Lower leg skin (tissue), 4 donors: ENCODE data around the gene CD34. TPM values are rescaled to one million over a fixed set of nuclear protein-coding genes. Genes with fewer than 3 reads are reported as not detected.
"Not testable (repeated sequence)": the region's sequence is repeated elsewhere in the genome, so short reads cannot be mapped to it uniquely, and the experiment has no call there.

Experiments
- DNase-seq, 2 donors: peaks; one replicate each; pipeline ENCODE4 v3.0.0-alpha.2; 2019; ENCODE audit warnings: low spot score in 2 of 2
- H3K4me3 ChIP-seq: fragments of 200-600 bp; sonication (generic); 2 replicates; pipeline ENCODE4 v1.5.1; 2017; ENCODE audit warnings: mild to moderate bottlenecking, low read depth; ENCODE audit not compliant: poor library complexity, severe bottlenecking
- POLR2A ChIP-seq, 2 donors: fragments of 450-650 bp; IDR thresholded peaks; one replicate each; pipeline ENCODE4 v1.6.1; 2016 to 2017; ENCODE audit warnings: antibody characterized with exemption in 2 of 2, mild to moderate bottlenecking in 1 of 2, moderate library complexity in 1 of 2
- WGBS, 2 donors: methylation state at CpG; one replicate each; pipeline ENCODE4 v1.1.5; 2018; 5-methylcytosine and 5-hydroxymethylcytosine counted together
- intact Hi-C: fragments of 100-400 bp; cut with DNase I; formaldehyde crosslinking; loops from one replicate; pipeline ENCODE4 v1.15.0; 2023; ENCODE audit warnings: low total_unique reads
- total RNA-seq, 4 donors: library from RNA; depleted of rRNA; stranded (reverse); fragments of >200 nt; gene quantifications; one replicate each; pipeline ENCODE4 v1.1.0, GENCODE V29; 2016
- TF ChIP-seq, protein P1 (sequence below), 3 donors: fragments of 450-650 bp; IDR thresholded peaks; one replicate each; pipeline ENCODE4 v1.5.1; 2016; ENCODE audit warnings: antibody characterized with exemption in 3 of 3, mild to moderate bottlenecking in 3 of 3, moderate library complexity in 2 of 3

Gene CD34
- total RNA-seq, 4 donors from 2014 or later, result 8.5 to 45.5 (median 26.0) TPM

DNA sequence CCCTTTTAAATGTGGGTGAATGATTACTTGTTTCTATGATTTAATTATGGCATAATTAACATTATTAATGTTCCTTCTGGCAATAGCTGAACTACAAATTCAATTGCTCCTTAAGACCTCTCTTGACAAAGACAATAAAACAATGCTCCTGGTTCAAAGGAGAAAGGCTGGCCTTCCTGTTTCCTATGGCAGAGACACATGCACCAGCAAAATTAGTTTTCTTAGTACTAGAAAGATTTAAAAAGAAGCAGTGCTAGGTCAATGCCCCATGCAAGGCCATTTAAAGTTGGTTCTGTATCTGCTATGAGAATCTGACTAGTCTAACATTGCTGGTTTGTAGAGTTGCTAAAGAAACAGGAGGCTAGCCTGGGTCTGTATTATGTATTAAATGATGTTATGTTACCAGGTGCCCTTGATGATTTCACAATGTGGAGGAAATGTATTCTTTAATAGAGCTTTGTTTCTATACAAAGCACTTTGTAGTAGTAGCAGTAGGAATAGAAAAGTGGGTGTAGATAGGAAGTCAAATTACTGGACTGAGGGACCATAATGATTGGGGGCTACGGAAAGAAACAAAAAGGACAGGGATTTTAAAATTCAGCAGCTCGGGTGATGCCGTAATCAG lies 38.8 kb upstream of the CD34 start:
- no peak overlapping the region for H3K4me3 ChIP-seq
- 86 to 91% methylated on average over 3 of the region's 3 CpGs for WGBS, 2 donors
- intact Hi-C loops, result no loop called here
- no peak for DNase-seq
- TF ChIP-seq, protein P1, sequence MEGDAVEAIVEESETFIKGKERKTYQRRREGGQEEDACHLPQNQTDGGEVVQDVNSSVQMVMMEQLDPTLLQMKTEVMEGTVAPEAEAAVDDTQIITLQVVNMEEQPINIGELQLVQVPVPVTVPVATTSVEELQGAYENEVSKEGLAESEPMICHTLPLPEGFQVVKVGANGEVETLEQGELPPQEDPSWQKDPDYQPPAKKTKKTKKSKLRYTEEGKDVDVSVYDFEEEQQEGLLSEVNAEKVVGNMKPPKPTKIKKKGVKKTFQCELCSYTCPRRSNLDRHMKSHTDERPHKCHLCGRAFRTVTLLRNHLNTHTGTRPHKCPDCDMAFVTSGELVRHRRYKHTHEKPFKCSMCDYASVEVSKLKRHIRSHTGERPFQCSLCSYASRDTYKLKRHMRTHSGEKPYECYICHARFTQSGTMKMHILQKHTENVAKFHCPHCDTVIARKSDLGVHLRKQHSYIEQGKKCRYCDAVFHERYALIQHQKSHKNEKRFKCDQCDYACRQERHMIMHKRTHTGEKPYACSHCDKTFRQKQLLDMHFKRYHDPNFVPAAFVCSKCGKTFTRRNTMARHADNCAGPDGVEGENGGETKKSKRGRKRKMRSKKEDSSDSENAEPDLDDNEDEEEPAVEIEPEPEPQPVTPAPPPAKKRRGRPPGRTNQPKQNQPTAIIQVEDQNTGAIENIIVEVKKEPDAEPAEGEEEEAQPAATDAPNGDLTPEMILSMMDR (IDR thresholded peaks at IDR 0.05), result no peak
- TF ChIP-seq POLR2A (IDR thresholded peaks at IDR 0.05), result no peak

DNA sequence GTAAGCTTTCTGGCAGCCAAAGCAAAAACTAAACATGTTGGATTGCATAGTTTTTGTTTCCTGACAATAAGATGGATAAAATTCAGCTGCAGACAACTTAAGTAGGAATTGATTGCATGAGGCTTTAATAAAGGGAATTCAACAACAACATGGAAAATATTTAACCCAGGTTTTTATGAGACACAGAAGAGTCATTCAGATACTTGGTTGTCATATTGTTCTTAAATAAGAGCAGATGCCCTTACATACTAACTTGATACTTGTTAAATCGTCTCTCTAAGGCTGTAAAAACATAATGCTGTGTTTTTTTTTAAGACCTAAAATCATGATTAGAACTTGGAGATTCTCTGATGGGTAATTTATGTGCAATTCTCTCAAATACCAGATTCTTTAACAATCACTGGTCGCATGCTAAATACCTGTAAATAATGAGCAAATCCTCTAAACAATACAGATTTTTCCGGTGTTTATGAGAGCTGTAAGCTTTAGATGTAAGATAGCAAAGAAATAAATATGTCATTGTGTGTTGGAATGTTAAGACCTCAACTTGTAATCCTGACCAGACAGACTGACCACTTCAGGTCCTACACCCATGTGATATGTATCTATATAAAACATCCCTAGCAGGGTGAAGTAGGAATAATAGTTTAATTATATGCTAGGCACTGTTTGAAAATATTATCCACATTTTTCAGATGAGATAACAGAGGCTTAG lies 37.8 kb upstream of the CD34 start:
- TF ChIP-seq, protein P1 (IDR thresholded peaks at IDR 0.05), result no peak
- no peak for TF ChIP-seq POLR2A (IDR thresholded peaks at IDR 0.05)
- intact Hi-C loops, result no loop called here
- WGBS, 2 donors, result 53 to 54% methylated on average over 3 of the region's 3 CpGs
- DNase-seq, result no peak
- no peak overlapping the region for H3K4me3 ChIP-seq

DNA sequence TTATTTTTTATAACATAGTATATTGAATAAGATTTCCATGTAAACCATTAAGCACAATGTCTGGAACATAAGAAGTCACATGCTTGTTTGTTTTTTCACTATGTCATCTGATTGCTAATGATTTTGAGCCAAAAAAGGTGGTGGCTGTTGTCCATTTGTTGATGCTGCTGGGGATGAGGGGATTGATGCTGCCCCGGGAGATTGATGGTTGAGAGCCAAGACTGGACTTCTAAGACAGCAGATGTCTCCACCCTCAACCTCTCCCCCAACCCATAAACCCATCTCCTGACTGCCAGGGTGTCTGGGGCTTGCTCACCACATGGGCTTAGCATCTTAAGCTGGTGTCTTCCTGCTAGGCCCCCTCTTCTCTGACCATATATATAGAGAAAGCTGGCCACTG lies 35.8 kb upstream of the CD34 start:
- TF ChIP-seq, protein P1 (IDR thresholded peaks at IDR 0.05), result no peak
- TF ChIP-seq POLR2A (IDR thresholded peaks at IDR 0.05), result no peak
- intact Hi-C loops, result no loop called here
- 54 to 58% methylated on average over 1 of the region's 1 CpG for WGBS, 2 donors
- DNase-seq, result no peak
- no peak overlapping the region for H3K4me3 ChIP-seq

GRCh38 chr1:207944571-207944970 lies 33.6 kb upstream of the CD34 start:
- H3K4me3 ChIP-seq, result no peak overlapping the region
- TF ChIP-seq POLR2A (IDR thresholded peaks at IDR 0.05), result no peak
- TF ChIP-seq, protein P1 (IDR thresholded peaks at IDR 0.05), result no peak
- WGBS, 2 donors, result 65 to 68% methylated on average over 3 of the region's 3 CpGs
- intact Hi-C loops, result no loop called here
- DNase-seq, result no peak

- 54 to 59% methylated on average over 14 of the region's 14 CpGs for WGBS, 2 donors
- H3K4me3 ChIP-seq, DNase-seq, intact Hi-C loops: not testable (repeated sequence)
Measured at GRCh38 chr1:207942337-207942741, 31.4 kb upstream of the CD34 start.

DNA sequence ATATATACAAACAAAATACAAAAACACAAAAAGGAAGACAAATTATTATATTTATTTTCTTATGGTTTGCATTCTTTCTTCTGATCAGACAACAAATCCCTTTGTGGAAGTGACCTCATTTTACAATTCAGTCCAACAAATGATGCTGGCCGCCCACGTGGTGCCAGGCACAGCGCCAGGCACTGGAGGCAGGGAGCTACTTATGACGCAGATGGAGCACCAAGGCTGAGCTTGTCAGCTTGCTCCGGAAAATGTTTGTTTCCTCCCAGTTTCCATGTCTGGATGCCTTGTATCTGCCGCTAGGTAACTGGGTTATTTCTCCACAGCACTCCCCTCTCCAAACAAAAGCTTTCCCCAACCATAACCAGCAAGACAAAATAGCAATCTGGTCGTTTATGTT lies 30.7 kb upstream of the CD34 start:
- WGBS, 2 donors, result 23 to 25% methylated on average over 7 of the region's 7 CpGs
- H3K4me3 ChIP-seq, result no peak overlapping the region
- intact Hi-C loops, result no loop called here
- TF ChIP-seq, protein P1 (IDR thresholded peaks at IDR 0.05), result no peak
- TF ChIP-seq POLR2A (IDR thresholded peaks at IDR 0.05), result no peak
- peak; percentile 69 to 95 for DNase-seq
